Activated CD4-positive, alpha-beta memory T cell treated with anti-CD3 and anti-CD28 coated beads, Interleukin-2, amount 10 ng/mL, durations not matched to agents 7 days and 5 days (primary cell): ENCODE results near the gene KCNB1. TPM values are rescaled to one million over a fixed set of nuclear protein-coding genes. Genes with fewer than 3 reads are reported as not detected.
"Not testable (repeated sequence)": the region's sequence is repeated elsewhere in the genome, so short reads cannot be mapped to it uniquely, and the experiment has no call there.

Experiments used
- CTCF ChIA-PET: fragments of 350-600 bp; sonication (Branson Sonifier 250); formaldehyde crosslinking; loops from one replicate; lab custom pipeline; 2021; ENCODE audit warnings: antibody characterized with exemption, inconsistent platforms; lab: Charles Lee
- POLR2A ChIA-PET: fragments of 350-600 bp; sonication (Branson Sonifier 250); formaldehyde crosslinking; loops from one replicate; lab custom pipeline; 2021; ENCODE audit warnings: antibody characterized with exemption; lab: Charles Lee
- DNase-seq: peaks from one replicate; pipeline ENCODE4 v3.0.0-alpha.2; 2020
- H3K27ac Mint-ChIP-seq: one replicate; pipeline ENCODE4 v1.8.0; 2021; ENCODE audit warnings: mild to moderate bottlenecking, mixed read lengths
- H3K27me3 Mint-ChIP-seq: one replicate; pipeline ENCODE4 v1.8.0; 2021; ENCODE audit warnings: mixed read lengths
- H3K36me3 Mint-ChIP-seq: one replicate; pipeline ENCODE4 v1.8.0; 2021; ENCODE audit warnings: low read depth, mixed read lengths
- H3K4me1 Mint-ChIP-seq: one replicate; pipeline ENCODE4 v1.8.0; 2021; ENCODE audit warnings: mixed read lengths
- H3K4me3 Mint-ChIP-seq: one replicate; pipeline ENCODE4 v1.8.0; 2021; ENCODE audit warnings: mild to moderate bottlenecking, mixed read lengths
- H3K9me3 Mint-ChIP-seq: one replicate; pipeline ENCODE4 v1.8.0; 2021; ENCODE audit warnings: mixed read lengths
- total RNA-seq, 2 experiments: library from RNA; stranded (reverse); gene quantifications; one replicate each; pipeline ENCODE4 v1.2.3, GENCODE V29; 2021

The KCNB1 gene
- total RNA-seq, 2 experiments from 2014 or later = 0.05 TPM; not detected in 1

- H3K27me3 Mint-ChIP-seq = peaks cover 21% of the 10 kb centered on the region
- H3K9me3 Mint-ChIP-seq = no peaks in the 10 kb centered on the region
- H3K36me3 Mint-ChIP-seq = no peaks in the 10 kb centered on the region
- no peak for DNase-seq
- no peak overlapping the region for H3K4me3 Mint-ChIP-seq
- ChIA-PET POLR2A (no interaction called here), CTCF (no interaction called here)
- no peaks in the 10 kb centered on the region for H3K4me1 Mint-ChIP-seq
- no peak overlapping the region for H3K27ac Mint-ChIP-seq
Measured at GRCh38 chr20:49420292-49420691, 62.2 kb downstream of the KCNB1 start.

GRCh38 chr20:49419785-49420184 is 62.7 kb downstream of the KCNB1 start:
- ChIA-PET POLR2A (no interaction called here), CTCF (no interaction called here)
- peaks cover 25% of the 10 kb centered on the region for H3K27me3 Mint-ChIP-seq
- H3K27ac Mint-ChIP-seq = no peak overlapping the region
- H3K4me3 Mint-ChIP-seq = no peak overlapping the region
- no peak for DNase-seq
- no peaks in the 10 kb centered on the region for H3K9me3 Mint-ChIP-seq
- H3K4me1 Mint-ChIP-seq = no peaks in the 10 kb centered on the region
- H3K36me3 Mint-ChIP-seq = no peaks in the 10 kb centered on the region

- no peak overlapping the region for H3K27ac Mint-ChIP-seq
Measured at GRCh38 chr20:49418809-49419208, 63.7 kb downstream of the KCNB1 start.

GRCh38 chr20:49417843-49418555 is 64.5 kb downstream of the KCNB1 start:
- no peaks in the 10 kb centered on the region for H3K4me1 Mint-ChIP-seq
- no peaks in the 10 kb centered on the region for H3K36me3 Mint-ChIP-seq
- no peak overlapping the region for H3K4me3 Mint-ChIP-seq
- H3K27ac Mint-ChIP-seq = no peak overlapping the region
- ChIA-PET CTCF (no interaction called here), POLR2A (interaction anchor here (0.6 kb wide), 1 partner anchor 1423 kb away, joined by 3 read pairs; no protein-coding TSS in a partner anchor)
- DNase-seq = no peak
- H3K27me3 Mint-ChIP-seq = peaks cover 33% of the 10 kb centered on the region
- H3K9me3 Mint-ChIP-seq = no peaks in the 10 kb centered on the region

More at GRCh38 chr20:49418809-49419208, 63.7 kb downstream of the KCNB1 start:
- Mint-ChIP-seq H3K4me1 (no peaks in the 10 kb centered on the region), H3K27me3 (peaks cover 31% of the 10 kb centered on the region), H3K4me3 (no peak overlapping the region), H3K9me3 (no peaks in the 10 kb centered on the region), H3K36me3 (no peaks in the 10 kb centered on the region)
- POLR2A ChIA-PET = no interaction called here
- CTCF ChIA-PET = no interaction called here
- DNase-seq = no peak

- Mint-ChIP-seq H3K9me3 (no peaks in the 10 kb centered on the region), H3K4me1 (no peaks in the 10 kb centered on the region), H3K27me3 (peaks cover 40% of the 10 kb centered on the region), H3K36me3 (no peaks in the 10 kb centered on the region), H3K27ac (no peak overlapping the region), H3K4me3 (no peak overlapping the region)
- POLR2A ChIA-PET = no interaction called here
- no peak for DNase-seq
- CTCF ChIA-PET = no interaction called here
Measured at GRCh38 chr20:49415668-49416044, 66.8 kb downstream of the KCNB1 start.

GRCh38 chr20:49415005-49415667 is 67.3 kb downstream of the KCNB1 start:
- ChIA-PET POLR2A (interaction anchor here (0.6 kb wide), 1 partner anchor 154 kb away, joined by 3 read pairs; no protein-coding TSS in a partner anchor), CTCF (no interaction called here)
- no peaks in the 10 kb centered on the region for H3K9me3 Mint-ChIP-seq
- H3K4me3 Mint-ChIP-seq = no peak overlapping the region
- H3K27ac Mint-ChIP-seq = no peak overlapping the region
- H3K36me3 Mint-ChIP-seq = no peaks in the 10 kb centered on the region
- DNase-seq = no peak
- peaks cover 40% of the 10 kb centered on the region for H3K27me3 Mint-ChIP-seq
- H3K4me1 Mint-ChIP-seq = no peaks in the 10 kb centered on the region

GRCh38 chr20:49413677-49414076 is 68.8 kb downstream of the KCNB1 start:
- POLR2A ChIA-PET = no interaction called here
- Mint-ChIP-seq H3K4me1 (no peaks in the 10 kb centered on the region), H3K27ac (no peak overlapping the region), H3K9me3 (no peaks in the 10 kb centered on the region), H3K36me3 (no peaks in the 10 kb centered on the region), H3K4me3 (no peak overlapping the region), H3K27me3 (peaks cover 40% of the 10 kb centered on the region)
- CTCF ChIA-PET = no interaction called here
- no peak for DNase-seq

GRCh38 chr20:49412953-49413352 is 69.5 kb downstream of the KCNB1 start:
- Mint-ChIP-seq H3K27ac (no peak overlapping the region), H3K27me3 (peaks cover 42% of the 10 kb centered on the region), H3K4me1 (no peaks in the 10 kb centered on the region), H3K36me3 (no peaks in the 10 kb centered on the region), H3K4me3 (no peak overlapping the region), H3K9me3 (no peaks in the 10 kb centered on the region)
- no peak for DNase-seq
- CTCF ChIA-PET = no interaction called here
- POLR2A ChIA-PET = no interaction called here

- Mint-ChIP-seq H3K9me3 (no peaks in the 10 kb centered on the region), H3K27me3 (peaks cover 42% of the 10 kb centered on the region), H3K4me3 (no peak overlapping the region), H3K27ac (no peak overlapping the region), H3K36me3 (no peaks in the 10 kb centered on the region), H3K4me1 (no peaks in the 10 kb centered on the region)
- ChIA-PET POLR2A (no interaction called here), CTCF (no interaction called here)
- DNase-seq = no peak
Measured at GRCh38 chr20:49412254-49412653, 70.2 kb downstream of the KCNB1 start.

- Mint-ChIP-seq H3K4me1 (no peaks in the 10 kb centered on the region), H3K9me3 (no peaks in the 10 kb centered on the region), H3K4me3 (no peak overlapping the region), H3K27me3 (peaks cover 41% of the 10 kb centered on the region), H3K27ac (no peak overlapping the region), H3K36me3 (no peaks in the 10 kb centered on the region)
- DNase-seq = no peak
- CTCF ChIA-PET = no interaction called here
- POLR2A ChIA-PET = no interaction called here
Measured at GRCh38 chr20:49411221-49411925, 71.1 kb downstream of the KCNB1 start.

GRCh38 chr20:49409975-49410621 is 72.4 kb downstream of the KCNB1 start:
- POLR2A ChIA-PET = not testable (repeated sequence)
- H3K27me3 Mint-ChIP-seq = peaks cover 36% of the 10 kb centered on the region
- CTCF ChIA-PET = interaction anchor here (0.9 kb wide), 1 partner anchor 54 kb away, joined by 3 read pairs; no protein-coding TSS in a partner anchor

GRCh38 chr20:49409302-49409974 is 73.0 kb downstream of the KCNB1 start:
- H3K36me3 Mint-ChIP-seq = no peaks in the 10 kb centered on the region
- H3K4me1 Mint-ChIP-seq = no peaks in the 10 kb centered on the region
- ChIA-PET CTCF (interaction anchor here (0.9 kb wide), 1 partner anchor 54 kb away, joined by 3 read pairs; no protein-coding TSS in a partner anchor), POLR2A (no interaction called here)
- H3K27me3 Mint-ChIP-seq = peaks cover 31% of the 10 kb centered on the region
- no peak for DNase-seq
- no peak overlapping the region for H3K4me3 Mint-ChIP-seq
- no peak overlapping the region for H3K27ac Mint-ChIP-seq
- H3K9me3 Mint-ChIP-seq = no peaks in the 10 kb centered on the region

More at GRCh38 chr20:49409975-49410621, 72.4 kb downstream of the KCNB1 start:
- not testable (repeated sequence) for H3K36me3 Mint-ChIP-seq, H3K9me3 Mint-ChIP-seq, H3K27ac Mint-ChIP-seq, DNase-seq, H3K4me3 Mint-ChIP-seq, H3K4me1 Mint-ChIP-seq
